GM12891 (cell line): ENCODE data around the gene TTYH3.

Source experiments
- POLR2A ChIP-seq: IDR thresholded peaks from 2 replicates; pipeline ENCODE4 v1.6.1; 2011; ENCODE audit warnings: low read depth, low read length, control low read depth
- POLR2AphosphoS5 ChIP-seq: IDR thresholded peaks from 2 replicates; pipeline ENCODE4 v1.6.1; 2011; ENCODE audit warnings: low read depth, low read length, control low read depth

DNA sequence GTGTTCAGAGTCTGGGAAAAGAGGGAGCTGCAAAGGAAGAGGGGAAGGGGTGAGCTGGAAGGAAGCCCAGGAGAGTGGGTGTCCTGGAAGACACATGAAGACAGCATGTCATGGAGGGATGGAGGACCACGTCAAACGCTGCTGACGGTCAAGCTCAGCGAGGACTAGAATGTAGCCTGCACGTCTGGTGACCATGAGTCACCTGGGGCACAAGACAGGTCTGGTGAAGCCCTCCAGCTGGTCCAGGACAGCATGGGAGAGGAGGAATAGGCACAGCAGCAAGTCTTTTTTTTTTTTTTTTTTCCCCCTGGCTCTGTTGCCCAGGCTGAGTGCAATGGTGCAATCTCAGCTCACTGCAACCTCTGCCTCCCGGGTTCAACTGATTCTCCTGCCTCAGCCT is 36.6 kb downstream of the TTYH3 start:
- TF ChIP-seq POLR2AphosphoS5 (no peak), POLR2A (no peak)
